ENCODE results near the gene TOM1L2. TPM values are rescaled to one million over a fixed set of nuclear protein-coding genes. Genes with fewer than 3 reads are reported as not detected.

Gene TOM1L2
- total and polyA plus RNA-seq, 2 donors (not counting 1 experiment from before 2014, with no cell fraction given) = 33.9 to 35.9 TPM

- Histone ChIP-seq H3K36me3 (ENCODE audit: control insufficient read depth, insufficient read depth, low read length) (no peaks in the 10 kb centered on the region), H3K79me2 (ENCODE audit: control insufficient read depth, insufficient read depth, low read length) (no peaks in the 10 kb centered on the region), H3K4me1 (ENCODE audit: control insufficient read depth, extremely low read depth, insufficient read depth, low read length) (no peaks in the 10 kb centered on the region), H3K27ac (ENCODE audit: insufficient read depth, low read length) (no peak overlapping the region), H3K4me3 (replicated peaks in 1 of 4; ENCODE audit: control extremely low read depth in 1 of 4, insufficient read depth in 1 of 4, low read depth in 3 of 4, low read length in 4 of 4) (no peak overlapping the region), H4K20me1 (ENCODE audit: control insufficient read depth, extremely low read depth, insufficient read depth, low read length) (no peaks in the 10 kb centered on the region), H3K27me3 (ENCODE audit: control insufficient read depth, insufficient read depth, low read length) (no peaks in the 10 kb centered on the region), H3K9ac (ENCODE audit: insufficient read depth, low read length) (no peak overlapping the region), H3K9me3 (ENCODE audit: control insufficient read depth, insufficient read depth, low read depth, low read length) (no peaks in the 10 kb centered on the region), H2AFZ (ENCODE audit: low read length) (no peak overlapping the region), H3K4me2 (ENCODE audit: extremely low read depth, insufficient read depth, low read length) (no peak overlapping the region)
- no peak for DNase-seq (ENCODE audit: low read depth in 2 of 2)
- TF ChIP-seq, protein P1, sequence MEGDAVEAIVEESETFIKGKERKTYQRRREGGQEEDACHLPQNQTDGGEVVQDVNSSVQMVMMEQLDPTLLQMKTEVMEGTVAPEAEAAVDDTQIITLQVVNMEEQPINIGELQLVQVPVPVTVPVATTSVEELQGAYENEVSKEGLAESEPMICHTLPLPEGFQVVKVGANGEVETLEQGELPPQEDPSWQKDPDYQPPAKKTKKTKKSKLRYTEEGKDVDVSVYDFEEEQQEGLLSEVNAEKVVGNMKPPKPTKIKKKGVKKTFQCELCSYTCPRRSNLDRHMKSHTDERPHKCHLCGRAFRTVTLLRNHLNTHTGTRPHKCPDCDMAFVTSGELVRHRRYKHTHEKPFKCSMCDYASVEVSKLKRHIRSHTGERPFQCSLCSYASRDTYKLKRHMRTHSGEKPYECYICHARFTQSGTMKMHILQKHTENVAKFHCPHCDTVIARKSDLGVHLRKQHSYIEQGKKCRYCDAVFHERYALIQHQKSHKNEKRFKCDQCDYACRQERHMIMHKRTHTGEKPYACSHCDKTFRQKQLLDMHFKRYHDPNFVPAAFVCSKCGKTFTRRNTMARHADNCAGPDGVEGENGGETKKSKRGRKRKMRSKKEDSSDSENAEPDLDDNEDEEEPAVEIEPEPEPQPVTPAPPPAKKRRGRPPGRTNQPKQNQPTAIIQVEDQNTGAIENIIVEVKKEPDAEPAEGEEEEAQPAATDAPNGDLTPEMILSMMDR (conservative IDR thresholded peaks at IDR 0.05 in 1 of 2, IDR thresholded peaks at IDR 0.05 in 1 of 2; ENCODE audit: low read depth in 1 of 2, low read length in 2 of 2) = no peak
- TF ChIP-seq EZH2 (IDR thresholded peaks at IDR 0.05; ENCODE audit: low read length, missing control alignments) = no peak
These were observed 11.2 kb upstream of the TOM1L2 start for GRCh38 chr17:17983376-17983775.

DNA sequence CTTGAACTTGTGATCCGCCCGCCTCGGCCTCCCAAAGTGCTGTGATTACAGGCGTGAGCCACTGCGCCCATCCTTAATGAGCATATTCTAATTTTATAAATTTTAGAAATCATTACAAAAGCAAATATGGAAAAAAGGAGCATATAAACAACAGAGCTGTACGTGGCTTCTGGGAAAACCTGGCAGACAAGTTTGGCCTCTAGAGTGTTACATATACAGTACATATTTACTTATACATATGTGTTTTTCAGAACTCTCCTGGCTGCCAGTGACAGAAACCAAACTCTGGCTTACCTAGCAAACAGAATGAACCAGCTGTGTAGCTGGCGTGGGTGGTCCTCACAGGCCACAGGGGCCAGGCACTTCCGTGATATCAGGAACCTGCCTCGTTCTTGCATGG lies 10.6 kb upstream of the TOM1L2 start:
- Histone ChIP-seq H2AFZ (ENCODE audit: low read length) (no peak overlapping the region), H3K79me2 (ENCODE audit: control insufficient read depth, insufficient read depth, low read length) (no peaks in the 10 kb centered on the region), H4K20me1 (ENCODE audit: control insufficient read depth, extremely low read depth, insufficient read depth, low read length) (no peaks in the 10 kb centered on the region), H3K4me1 (ENCODE audit: control insufficient read depth, extremely low read depth, insufficient read depth, low read length) (no peaks in the 10 kb centered on the region), H3K27me3 (ENCODE audit: control insufficient read depth, insufficient read depth, low read length) (no peaks in the 10 kb centered on the region), H3K9me3 (ENCODE audit: control insufficient read depth, insufficient read depth, low read depth, low read length) (no peaks in the 10 kb centered on the region), H3K4me3 (replicated peaks in 1 of 4; ENCODE audit: control extremely low read depth in 1 of 4, insufficient read depth in 1 of 4, low read depth in 3 of 4, low read length in 4 of 4) (no peak overlapping the region), H3K36me3 (ENCODE audit: control insufficient read depth, insufficient read depth, low read length) (no peaks in the 10 kb centered on the region), H3K9ac (ENCODE audit: insufficient read depth, low read length) (no peak overlapping the region), H3K4me2 (ENCODE audit: extremely low read depth, insufficient read depth, low read length) (no peak overlapping the region), H3K27ac (ENCODE audit: insufficient read depth, low read length) (no peak overlapping the region)
- DNase-seq (ENCODE audit: low read depth in 2 of 2) = no peak
- TF ChIP-seq EZH2 (IDR thresholded peaks at IDR 0.05; ENCODE audit: low read length, missing control alignments) = no peak
- TF ChIP-seq, protein P1 (conservative IDR thresholded peaks at IDR 0.05 in 1 of 2, IDR thresholded peaks at IDR 0.05 in 1 of 2; ENCODE audit: low read depth in 1 of 2, low read length in 2 of 2) = no peak

GRCh38 chr17:17981330-17981729 lies 9.1 kb upstream of the TOM1L2 start:
- H3K4me3 ChIP-seq (replicated peaks in 1 of 4; ENCODE audit: control extremely low read depth in 1 of 4, insufficient read depth in 1 of 4, low read depth in 3 of 4, low read length in 4 of 4) = no peak overlapping the region
- no peaks in the 10 kb centered on the region for H3K27me3 ChIP-seq (ENCODE audit: control insufficient read depth, insufficient read depth, low read length)
- H4K20me1 ChIP-seq (ENCODE audit: control insufficient read depth, extremely low read depth, insufficient read depth, low read length) = no peaks in the 10 kb centered on the region
- no peak overlapping the region for H3K27ac ChIP-seq (ENCODE audit: insufficient read depth, low read length)
- DNase-seq (ENCODE audit: low read depth in 2 of 2) = no peak
- H2AFZ ChIP-seq (ENCODE audit: low read length) = no peak overlapping the region
- no peaks in the 10 kb centered on the region for H3K4me1 ChIP-seq (ENCODE audit: control insufficient read depth, extremely low read depth, insufficient read depth, low read length)
- TF ChIP-seq, protein P1 (conservative IDR thresholded peaks at IDR 0.05 in 1 of 2, IDR thresholded peaks at IDR 0.05 in 1 of 2; ENCODE audit: low read depth in 1 of 2, low read length in 2 of 2) = no peak
- TF ChIP-seq EZH2 (IDR thresholded peaks at IDR 0.05; ENCODE audit: low read length, missing control alignments) = no peak
- no peaks in the 10 kb centered on the region for H3K79me2 ChIP-seq (ENCODE audit: control insufficient read depth, insufficient read depth, low read length)
- no peaks in the 10 kb centered on the region for H3K9me3 ChIP-seq (ENCODE audit: control insufficient read depth, insufficient read depth, low read depth, low read length)
- H3K9ac ChIP-seq (ENCODE audit: insufficient read depth, low read length) = no peak overlapping the region
- H3K36me3 ChIP-seq (ENCODE audit: control insufficient read depth, insufficient read depth, low read length) = no peaks in the 10 kb centered on the region
- H3K4me2 ChIP-seq (ENCODE audit: extremely low read depth, insufficient read depth, low read length) = no peak overlapping the region

All from fibroblast of lung (primary cell).